ENCODE data around the gene MYH9.

GRCh38 chr22:36296690-36297089 lies 91.1 kb downstream of the MYH9 start:
- TF ChIP-seq CTCF (conservative IDR thresholded peaks at IDR 0.05; ENCODE audit: low read length) (no peak), EZH2phosphoT487 (IDR thresholded peaks at IDR 0.05; ENCODE audit: borderline replicate concordance, low read depth, low read length) (no peak)
